HepG2 (cell line): ENCODE data around the gene ZBTB44. TPM values are rescaled to one million over a fixed set of nuclear protein-coding genes. Genes with fewer than 3 reads are reported as not detected.

Experiments used
- BRCA1 ChIP-seq: sonication (generic); formaldehyde crosslinking; IDR thresholded peaks from 2 replicates; pipeline ENCODE4 v1.4.0; 2020; ENCODE audit warnings: missing genetic modification reagents
- ERF ChIP-seq: IDR thresholded peaks from 2 replicates; pipeline ENCODE4 v1.6.1; 2018; ENCODE audit warnings: missing biosample characterization, missing genetic modification reagents
- FOSL2 ChIP-seq: sonication (generic); formaldehyde crosslinking; IDR thresholded peaks from 2 replicates; pipeline ENCODE4 v1.4.0; 2020; ENCODE audit warnings: missing genetic modification reagents
- NR2C2 ChIP-seq: sonication (generic); formaldehyde crosslinking; IDR thresholded peaks from 2 replicates; pipeline ENCODE4 v1.4.0; 2020; ENCODE audit warnings: missing genetic modification reagents, mild to moderate bottlenecking, moderate library complexity, borderline replicate concordance
- POLR2AphosphoS5 ChIP-seq: IDR thresholded peaks from 2 replicates; pipeline ENCODE4 v1.6.1; 2012; ENCODE audit warnings: low read depth, low read length
- ZFP36L1 ChIP-seq: sonication (generic); formaldehyde crosslinking; IDR thresholded peaks from 2 replicates; pipeline ENCODE4 v1.8.0; 2022; ENCODE audit warnings: mild to moderate bottlenecking, missing genetic modification reagents, moderate library complexity
- ZMYM2 ChIP-seq: sonication (generic); formaldehyde crosslinking; IDR thresholded peaks from 2 replicates; pipeline ENCODE4 v1.8.0; 2022; ENCODE audit warnings: mild to moderate bottlenecking, missing genetic modification reagents
- ZNF552 ChIP-seq: sonication (generic); formaldehyde crosslinking; IDR thresholded peaks from 2 replicates; pipeline ENCODE4 v1.9.0; 2022; ENCODE audit warnings: missing genetic modification reagents, mild to moderate bottlenecking, borderline replicate concordance
- polyA plus RNA-seq, 8 experiments: library from polyadenylated mRNA; depleted of rRNA in 3 of 8; stranded (reverse) in 7 of 8; unstranded in 1 of 8; fragments of >200 nt; fragmentation: Illumina TruSeq in 4 of 8; extraction: Trizol in 4 of 8; gene quantifications; 2 replicates each; pipeline versions ENCODE4 v1.2.1 to v1.2.3, GENCODE V29; 2011 to 2016; ENCODE audit warnings: low read depth in 4 of 8, missing spikeins in 1 of 8, mixed read lengths in 1 of 8; ENCODE audit not compliant: insufficient read depth in 1 of 8
- total RNA-seq, 5 experiments: library from RNA; depleted of rRNA; stranded (reverse); fragments of >200 nt; fragmentation: Illumina TruSeq; extraction: Trizol; gene quantifications; 2 replicates each; pipeline ENCODE4 v1.2.3, GENCODE V29; 2016; ENCODE audit warnings: low read depth in 1 of 5
- TF ChIP-seq, protein P1 (sequence below): sonication (generic); formaldehyde crosslinking; conservative IDR thresholded peaks from 2 replicates; pipeline ENCODE4 v1.8.0; 2022; ENCODE audit warnings: mild to moderate bottlenecking, moderate library complexity, missing genetic modification reagents
- TF ChIP-seq, protein P2 (sequence below): IDR thresholded peaks from 2 replicates; pipeline ENCODE4 v1.6.1; 2018; ENCODE audit warnings: missing genetic modification reagents, mild to moderate bottlenecking, missing compliant biosample characterization
- TF ChIP-seq, protein P3 (sequence below): sonication (generic); formaldehyde crosslinking; IDR thresholded peaks from 2 replicates; pipeline ENCODE4 v1.5.1; 2020; ENCODE audit warnings: mild to moderate bottlenecking, missing genetic modification reagents, borderline replicate concordance
- TF ChIP-seq, protein P4 (sequence below): sonication (generic); formaldehyde crosslinking; IDR thresholded peaks from 2 replicates; pipeline ENCODE4 v1.5.1; 2020; ENCODE audit warnings: mild to moderate bottlenecking, moderate library complexity, missing genetic modification reagents

The ZBTB44 gene
- total and polyA plus RNA-seq, 2 of the 13 experiments (the other 11 are each of a cell fraction or from before 2014, with no cell fraction given): 22.8 to 23.6 TPM

DNA sequence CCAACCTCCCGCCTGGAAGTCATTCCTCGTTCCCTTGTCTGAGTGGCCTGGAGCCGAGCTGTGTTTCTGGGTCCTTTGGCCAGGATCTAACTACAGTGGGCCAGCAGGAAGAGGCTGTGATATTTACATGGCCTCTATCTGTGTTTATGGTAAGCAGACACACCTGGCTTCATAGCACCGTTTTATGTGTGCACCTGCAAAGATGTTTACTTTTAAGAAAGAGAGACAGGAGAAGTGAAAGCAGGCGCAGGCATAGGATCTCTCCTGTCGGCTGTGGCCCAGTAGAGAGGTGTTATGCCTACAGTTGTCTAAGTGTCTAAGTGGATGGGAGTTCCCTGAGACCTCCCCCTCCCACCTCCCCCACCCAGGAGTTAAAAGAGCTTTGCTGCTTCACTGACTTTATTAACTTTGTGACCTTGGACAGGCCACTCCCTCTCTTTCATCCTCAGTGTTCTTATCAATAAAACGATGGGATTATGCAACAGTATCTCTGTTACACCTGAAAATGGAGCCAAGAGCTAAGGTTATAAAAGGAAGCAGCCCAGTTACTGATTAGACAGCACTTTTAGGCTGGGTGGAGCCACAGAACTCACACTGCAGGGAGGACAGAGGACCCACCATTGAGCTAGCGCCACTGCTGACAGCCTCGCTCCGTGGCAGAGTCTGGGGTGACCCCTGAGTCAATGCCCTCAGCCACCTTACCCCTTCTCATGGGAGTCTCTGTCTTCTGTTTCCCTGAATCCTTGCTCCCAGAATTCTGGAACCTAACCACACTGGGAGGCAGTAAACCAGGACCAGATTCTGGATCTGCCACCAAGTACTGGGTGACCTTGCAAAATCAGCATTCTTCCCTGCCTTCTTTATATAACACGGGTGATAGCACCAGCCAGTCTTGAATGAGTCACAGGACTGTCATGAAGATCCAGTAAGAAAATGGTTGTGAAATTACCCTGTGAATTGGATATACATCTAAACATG lies 133.1 kb downstream of the ZBTB44 start (continued):
- TF ChIP-seq, protein P1, sequence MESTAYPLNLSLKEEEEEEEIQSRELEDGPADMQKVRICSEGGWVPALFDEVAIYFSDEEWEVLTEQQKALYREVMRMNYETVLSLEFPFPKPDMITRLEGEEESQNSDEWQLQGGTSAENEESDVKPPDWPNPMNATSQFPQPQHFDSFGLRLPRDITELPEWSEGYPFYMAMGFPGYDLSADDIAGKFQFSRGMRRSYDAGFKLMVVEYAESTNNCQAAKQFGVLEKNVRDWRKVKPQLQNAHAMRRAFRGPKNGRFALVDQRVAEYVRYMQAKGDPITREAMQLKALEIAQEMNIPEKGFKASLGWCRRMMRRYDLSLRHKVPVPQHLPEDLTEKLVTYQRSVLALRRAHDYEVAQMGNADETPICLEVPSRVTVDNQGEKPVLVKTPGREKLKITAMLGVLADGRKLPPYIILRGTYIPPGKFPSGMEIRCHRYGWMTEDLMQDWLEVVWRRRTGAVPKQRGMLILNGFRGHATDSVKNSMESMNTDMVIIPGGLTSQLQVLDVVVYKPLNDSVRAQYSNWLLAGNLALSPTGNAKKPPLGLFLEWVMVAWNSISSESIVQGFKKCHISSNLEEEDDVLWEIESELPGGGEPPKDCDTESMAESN (CRISPR knock-in tag): peak; percentile 64
- peak; percentile 91; the same call in 1 of the 2 replicates for TF ChIP-seq ZFP36L1 (CRISPR knock-in tag)
- peak; percentile 69 for TF ChIP-seq NR2C2 (CRISPR knock-in tag)
- peak; percentile 86 for TF ChIP-seq FOSL2 (CRISPR knock-in tag)
- TF ChIP-seq ZMYM2 (CRISPR knock-in tag): 0 out of 2 replicates have a peak, but pooled peaks have one; percentile 32
- TF ChIP-seq, protein P2, sequence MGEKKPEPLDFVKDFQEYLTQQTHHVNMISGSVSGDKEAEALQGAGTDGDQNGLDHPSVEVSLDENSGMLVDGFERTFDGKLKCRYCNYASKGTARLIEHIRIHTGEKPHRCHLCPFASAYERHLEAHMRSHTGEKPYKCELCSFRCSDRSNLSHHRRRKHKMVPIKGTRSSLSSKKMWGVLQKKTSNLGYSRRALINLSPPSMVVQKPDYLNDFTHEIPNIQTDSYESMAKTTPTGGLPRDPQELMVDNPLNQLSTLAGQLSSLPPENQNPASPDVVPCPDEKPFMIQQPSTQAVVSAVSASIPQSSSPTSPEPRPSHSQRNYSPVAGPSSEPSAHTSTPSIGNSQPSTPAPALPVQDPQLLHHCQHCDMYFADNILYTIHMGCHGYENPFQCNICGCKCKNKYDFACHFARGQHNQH: peak; percentile 68
- TF ChIP-seq ZNF552 (CRISPR knock-in tag): no peak
- peak; percentile 88 for TF ChIP-seq POLR2AphosphoS5
- TF ChIP-seq BRCA1 (CRISPR knock-in tag): peak; percentile 68
- TF ChIP-seq, protein P3, sequence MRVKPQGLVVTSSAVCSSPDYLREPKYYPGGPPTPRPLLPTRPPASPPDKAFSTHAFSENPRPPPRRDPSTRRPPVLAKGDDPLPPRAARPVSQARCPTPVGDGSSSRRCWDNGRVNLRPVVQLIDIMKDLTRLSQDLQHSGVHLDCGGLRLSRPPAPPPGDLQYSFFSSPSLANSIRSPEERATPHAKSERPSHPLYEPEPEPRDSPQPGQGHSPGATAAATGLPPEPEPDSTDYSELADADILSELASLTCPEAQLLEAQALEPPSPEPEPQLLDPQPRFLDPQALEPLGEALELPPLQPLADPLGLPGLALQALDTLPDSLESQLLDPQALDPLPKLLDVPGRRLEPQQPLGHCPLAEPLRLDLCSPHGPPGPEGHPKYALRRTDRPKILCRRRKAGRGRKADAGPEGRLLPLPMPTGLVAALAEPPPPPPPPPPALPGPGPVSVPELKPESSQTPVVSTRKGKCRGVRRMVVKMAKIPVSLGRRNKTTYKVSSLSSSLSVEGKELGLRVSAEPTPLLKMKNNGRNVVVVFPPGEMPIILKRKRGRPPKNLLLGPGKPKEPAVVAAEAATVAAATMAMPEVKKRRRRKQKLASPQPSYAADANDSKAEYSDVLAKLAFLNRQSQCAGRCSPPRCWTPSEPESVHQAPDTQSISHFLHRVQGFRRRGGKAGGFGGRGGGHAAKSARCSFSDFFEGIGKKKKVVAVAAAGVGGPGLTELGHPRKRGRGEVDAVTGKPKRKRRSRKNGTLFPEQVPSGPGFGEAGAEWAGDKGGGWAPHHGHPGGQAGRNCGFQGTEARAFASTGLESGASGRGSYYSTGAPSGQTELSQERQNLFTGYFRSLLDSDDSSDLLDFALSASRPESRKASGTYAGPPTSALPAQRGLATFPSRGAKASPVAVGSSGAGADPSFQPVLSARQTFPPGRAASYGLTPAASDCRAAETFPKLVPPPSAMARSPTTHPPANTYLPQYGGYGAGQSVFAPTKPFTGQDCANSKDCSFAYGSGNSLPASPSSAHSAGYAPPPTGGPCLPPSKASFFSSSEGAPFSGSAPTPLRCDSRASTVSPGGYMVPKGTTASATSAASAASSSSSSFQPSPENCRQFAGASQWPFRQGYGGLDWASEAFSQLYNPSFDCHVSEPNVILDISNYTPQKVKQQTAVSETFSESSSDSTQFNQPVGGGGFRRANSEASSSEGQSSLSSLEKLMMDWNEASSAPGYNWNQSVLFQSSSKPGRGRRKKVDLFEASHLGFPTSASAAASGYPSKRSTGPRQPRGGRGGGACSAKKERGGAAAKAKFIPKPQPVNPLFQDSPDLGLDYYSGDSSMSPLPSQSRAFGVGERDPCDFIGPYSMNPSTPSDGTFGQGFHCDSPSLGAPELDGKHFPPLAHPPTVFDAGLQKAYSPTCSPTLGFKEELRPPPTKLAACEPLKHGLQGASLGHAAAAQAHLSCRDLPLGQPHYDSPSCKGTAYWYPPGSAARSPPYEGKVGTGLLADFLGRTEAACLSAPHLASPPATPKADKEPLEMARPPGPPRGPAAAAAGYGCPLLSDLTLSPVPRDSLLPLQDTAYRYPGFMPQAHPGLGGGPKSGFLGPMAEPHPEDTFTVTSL (CRISPR knock-in tag): peak; percentile 46; the same call in 1 of the 2 replicates
- TF ChIP-seq, protein P4, sequence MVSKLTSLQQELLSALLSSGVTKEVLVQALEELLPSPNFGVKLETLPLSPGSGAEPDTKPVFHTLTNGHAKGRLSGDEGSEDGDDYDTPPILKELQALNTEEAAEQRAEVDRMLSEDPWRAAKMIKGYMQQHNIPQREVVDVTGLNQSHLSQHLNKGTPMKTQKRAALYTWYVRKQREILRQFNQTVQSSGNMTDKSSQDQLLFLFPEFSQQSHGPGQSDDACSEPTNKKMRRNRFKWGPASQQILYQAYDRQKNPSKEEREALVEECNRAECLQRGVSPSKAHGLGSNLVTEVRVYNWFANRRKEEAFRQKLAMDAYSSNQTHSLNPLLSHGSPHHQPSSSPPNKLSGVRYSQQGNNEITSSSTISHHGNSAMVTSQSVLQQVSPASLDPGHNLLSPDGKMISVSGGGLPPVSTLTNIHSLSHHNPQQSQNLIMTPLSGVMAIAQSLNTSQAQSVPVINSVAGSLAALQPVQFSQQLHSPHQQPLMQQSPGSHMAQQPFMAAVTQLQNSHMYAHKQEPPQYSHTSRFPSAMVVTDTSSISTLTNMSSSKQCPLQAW: peak; percentile 92
- TF ChIP-seq ERF (CRISPR knock-in tag): peak; percentile 56; the same call in 1 of the 2 replicates
